Measurements from ENCODE around the gene SLC46A2.

Gene SLC46A2

DNA sequence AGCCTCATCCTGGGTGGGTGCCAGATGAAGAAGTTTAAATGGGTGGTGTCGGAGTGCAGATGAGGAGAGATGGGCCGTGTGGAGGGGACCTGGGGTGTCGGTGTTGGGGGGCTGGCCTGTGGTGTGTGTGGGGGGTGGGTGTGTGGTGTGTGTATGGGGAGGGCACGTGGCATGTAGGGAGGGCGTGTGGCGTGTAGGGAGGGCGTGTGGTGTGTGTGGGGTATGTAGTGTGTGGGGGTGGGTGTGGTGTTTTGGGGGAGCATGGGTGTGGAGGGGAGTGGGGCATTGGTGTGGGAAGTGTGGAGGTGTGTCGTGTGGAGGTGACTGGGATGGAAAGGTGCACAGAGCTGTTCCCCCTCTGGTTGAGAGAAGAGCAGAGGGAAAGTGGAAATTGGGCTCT, 34.5 kb downstream of the SLC46A2 start:
- DNase-seq: no peak

DNA sequence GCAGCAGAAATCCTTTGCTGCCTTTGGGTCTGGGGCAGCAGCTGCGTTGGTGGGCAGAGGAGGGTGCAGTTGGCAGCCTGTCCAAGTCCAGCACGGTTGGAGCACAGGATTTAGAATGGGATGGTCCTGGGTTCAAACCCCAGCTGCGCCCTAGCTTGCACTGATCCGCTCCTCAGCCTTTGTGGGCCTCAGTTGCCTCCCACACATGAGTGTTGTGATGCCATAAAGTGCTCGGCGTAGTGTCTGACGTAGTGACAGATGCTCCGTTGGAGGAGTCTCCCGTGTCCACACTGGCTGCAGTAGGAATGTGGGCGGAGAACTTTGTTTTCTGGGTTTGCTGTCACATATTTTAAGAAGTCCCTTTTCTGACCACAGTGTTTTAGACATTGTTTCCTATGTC, 36.0 kb downstream of the SLC46A2 start:
- no peak for DNase-seq

DNA sequence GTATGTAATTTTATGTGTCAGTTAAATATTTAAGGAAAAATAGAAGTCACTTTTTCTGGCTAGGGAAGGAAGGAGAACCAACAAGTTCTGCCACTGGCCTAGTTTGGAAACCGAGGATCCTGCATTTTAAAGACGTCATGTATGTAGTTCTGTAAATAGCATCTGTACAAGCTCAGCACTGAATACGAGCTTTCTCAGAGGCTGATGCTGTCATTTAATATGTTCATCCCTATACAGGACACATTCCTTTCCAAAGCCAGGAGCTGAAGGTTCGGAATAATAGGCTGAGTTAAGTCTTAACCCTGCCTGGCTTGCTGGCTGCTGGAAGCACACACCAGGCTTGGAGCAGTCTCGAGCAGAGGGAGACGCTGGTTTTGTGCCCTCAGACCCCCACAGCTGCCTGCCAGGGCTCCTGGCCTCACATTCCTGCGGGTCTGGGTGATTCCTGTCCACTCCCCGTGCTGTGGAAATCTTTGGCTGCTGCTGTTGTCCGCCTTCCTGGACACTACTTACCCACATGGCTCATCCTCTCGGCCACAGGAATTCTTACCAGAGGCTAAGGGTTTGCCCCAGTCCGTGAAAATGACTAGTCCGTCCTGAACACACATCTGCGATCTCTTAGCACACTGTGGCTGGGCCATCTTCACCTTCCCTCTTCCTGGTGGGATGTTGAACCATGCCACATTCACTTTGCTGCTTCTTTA, 36.6 kb downstream of the SLC46A2 start:
- no peak for DNase-seq

DNA sequence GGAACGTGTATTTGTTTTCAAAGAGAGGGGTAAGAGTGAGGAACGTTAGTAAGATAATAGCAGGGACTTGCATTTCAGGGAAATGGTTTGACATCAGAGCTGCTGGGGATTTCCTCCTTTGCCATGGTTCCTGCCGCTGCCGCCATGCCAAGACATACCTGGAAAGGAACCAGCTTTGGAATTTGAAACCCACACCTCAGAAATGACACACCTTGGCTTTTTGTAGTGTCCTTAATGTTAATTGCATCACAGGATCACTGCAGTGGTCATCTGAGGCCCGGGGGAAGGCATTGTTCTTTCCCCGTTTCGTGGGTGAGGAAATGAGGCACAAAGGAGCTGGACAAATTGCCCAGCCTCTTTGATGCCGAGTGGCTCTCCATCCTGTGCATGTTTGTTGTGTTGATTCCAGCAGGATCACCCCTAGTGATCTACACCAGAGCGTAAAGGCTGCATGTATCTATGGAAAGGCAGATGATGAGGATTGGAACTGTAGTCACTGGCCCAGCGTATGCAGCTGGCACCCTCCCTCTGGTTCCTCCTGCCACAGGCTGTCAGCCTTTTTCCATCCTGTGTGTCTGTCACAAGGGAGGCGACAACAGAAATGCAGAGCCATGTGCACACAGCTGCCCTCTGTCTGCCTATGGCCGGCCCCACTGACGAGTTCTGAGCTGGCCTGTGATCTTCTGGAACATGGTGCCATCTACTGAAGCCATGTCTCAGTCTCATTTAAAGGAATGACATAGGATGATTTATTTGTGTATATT, 37.8 kb downstream of the SLC46A2 start:
- no peak for DNase-seq

DNA sequence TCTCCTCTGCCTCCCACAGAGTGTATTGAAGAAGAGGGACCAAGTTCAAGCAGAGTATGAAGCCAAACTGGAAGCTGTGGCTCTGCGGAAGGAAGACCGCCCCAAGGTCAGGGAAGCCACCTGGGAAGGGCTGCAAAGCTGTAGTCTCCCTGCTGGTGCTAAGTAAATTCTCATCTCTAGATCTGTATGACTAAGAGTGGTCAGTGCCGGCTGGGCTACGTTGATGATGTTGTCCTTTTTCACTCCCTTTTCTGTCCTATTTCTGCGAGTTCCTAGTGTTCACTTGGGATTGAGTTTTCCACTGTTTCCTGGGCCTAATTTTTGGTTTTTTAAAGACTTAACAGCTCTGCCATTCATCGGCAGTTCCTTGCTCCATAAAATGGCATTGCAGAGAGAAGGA, 39.8 kb downstream of the SLC46A2 start:
- DNase-seq: no peak

DNA sequence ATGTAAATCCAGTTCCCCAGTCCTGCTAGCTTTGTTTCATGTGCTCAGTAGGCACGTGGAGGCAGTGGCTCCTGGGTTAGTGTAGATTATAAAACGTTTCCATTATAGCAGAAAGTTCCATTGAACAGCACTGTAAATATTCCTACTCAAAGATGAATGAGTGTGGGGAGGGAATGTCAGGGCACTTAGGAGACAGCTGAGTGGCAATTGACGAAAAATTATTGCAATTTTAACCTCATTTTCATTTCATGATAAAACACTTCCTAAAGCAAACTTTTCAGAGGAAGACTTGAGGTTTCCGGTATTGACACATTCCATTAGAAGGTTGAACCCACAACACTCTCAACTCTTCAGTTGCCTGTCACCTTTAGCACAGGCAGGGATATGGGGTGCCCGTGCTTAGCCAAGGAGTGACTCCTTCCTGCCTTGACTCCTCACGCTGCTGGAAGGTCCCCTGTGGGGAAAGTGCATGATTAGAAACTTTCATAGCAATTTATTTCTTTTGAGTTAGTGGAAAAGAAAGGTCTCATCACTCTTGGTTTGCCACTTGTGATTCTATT, 41.2 kb downstream of the SLC46A2 start:
- no peak for DNase-seq

DNA sequence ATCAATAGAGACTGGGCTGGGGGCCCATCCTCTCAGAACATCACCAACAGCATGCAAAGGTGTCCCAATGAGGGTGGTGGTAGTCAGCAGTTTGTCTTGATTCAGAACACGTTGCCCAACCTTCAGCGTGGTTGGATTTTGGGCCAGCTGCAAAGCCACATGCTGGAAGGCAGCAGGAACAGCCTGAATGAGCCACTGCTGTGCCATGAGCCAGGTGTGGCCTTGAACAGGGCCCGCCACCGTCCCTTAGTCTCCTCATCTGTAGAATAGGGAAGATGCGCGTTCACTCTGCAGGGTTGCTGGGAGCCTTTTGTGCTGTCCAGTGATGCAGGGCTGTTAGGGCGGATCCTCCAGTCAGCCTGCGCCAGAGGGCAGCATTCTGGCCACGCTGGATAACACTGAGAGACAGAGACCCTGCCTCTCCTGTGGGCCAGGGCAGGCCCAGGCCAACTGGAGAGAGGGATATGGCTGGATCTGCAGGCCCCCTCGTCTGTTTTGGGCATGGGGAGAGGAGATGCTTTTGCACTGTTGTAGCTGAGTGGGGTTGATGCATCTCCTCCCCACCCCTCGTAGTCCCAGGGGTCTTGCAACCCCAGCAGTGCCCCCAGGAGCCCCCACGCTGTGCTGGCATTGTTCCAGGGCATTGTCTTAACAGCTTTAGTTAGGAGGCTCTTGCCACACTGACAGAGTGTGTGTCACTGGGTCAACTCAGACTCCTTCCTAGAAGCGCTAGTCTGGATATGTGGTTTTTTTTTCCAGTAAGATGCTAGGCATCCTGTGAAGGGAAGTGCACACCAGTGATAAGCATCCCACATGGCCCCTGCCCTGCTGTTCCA, 42.1 kb downstream of the SLC46A2 start:
- DNase-seq: no peak

DNA sequence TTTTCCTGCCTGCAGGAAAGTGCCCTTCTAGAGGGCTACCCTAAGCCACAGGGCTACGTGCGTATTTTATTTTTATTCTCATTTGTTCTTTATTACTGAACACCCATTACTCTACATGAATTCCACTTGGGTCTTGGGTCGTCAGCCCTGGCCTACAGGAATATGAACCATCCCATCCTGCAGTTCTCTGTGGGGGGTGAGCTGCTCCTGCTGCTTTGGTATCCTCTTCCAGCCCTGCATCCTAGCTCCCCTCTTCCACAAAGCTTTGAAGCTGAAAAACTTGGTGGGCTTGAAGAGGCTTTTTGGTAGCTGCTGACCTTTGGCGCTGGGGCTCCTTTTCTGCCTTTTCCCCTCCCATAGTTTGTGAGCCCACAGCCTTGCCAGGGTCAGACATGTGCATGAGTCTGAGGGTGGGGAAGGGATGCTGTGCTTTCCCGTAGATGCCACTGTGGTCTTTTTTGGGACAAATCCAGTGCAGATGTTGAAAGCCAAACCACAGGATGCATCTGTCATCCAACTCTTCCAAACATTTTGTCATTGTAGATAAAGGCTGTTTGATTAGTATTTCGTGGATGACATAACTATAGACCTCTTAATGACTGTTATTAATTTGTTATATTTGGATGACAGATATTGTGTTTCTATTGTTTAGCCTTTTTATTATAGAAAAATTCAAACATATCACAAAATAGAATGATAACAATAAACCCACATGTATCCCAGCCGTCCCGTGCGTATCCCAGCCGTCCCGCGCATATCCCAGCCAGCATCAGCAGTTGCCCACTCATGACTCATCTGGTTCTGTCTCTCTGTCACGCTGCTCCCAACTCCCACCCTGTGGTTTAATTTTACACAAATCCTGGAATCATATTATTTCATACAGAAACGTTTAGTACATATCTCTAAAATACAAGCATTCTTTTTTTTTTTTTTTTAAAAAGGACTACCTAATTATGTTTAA, 43.9 kb downstream of the SLC46A2 start:
- DNase-seq: no peak

DNA sequence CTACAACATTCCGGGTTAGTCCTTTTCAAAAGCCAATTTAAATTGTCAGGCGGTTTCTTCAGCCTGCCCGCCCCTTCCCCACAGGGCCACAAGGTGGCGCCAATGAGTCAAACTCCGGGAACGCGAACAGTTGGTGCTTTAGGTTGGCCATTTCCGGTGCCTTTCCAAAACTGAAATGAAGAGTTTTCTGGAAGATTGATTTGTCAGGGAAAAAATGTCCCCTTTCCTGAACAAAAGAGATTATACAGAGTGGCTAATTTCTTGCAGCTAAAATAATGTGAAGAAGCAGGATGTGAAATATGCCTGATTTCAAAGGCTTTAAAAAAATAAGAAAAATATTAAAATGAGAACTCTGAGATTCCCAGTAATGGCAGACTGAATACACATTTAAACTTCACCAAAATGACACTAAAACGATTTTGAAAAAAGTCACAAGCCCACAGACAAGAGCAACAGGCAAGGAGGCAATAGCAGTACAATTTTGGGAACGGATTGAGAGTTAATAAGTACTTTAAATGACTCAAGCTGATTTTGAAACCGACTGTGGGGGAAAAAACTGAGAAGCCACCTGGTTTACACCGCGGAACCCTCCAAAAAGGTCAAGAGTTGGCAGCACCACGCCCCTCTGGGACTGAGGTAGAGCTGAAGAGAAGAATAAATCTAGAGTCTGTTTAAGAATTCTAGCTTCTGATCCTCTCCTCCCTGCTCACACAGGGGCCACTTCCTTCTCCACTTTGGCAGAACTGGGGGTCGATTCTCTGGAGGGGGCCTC, 45.7 kb downstream of the SLC46A2 start:
- DNase-seq: peak; percentile 92

DNA sequence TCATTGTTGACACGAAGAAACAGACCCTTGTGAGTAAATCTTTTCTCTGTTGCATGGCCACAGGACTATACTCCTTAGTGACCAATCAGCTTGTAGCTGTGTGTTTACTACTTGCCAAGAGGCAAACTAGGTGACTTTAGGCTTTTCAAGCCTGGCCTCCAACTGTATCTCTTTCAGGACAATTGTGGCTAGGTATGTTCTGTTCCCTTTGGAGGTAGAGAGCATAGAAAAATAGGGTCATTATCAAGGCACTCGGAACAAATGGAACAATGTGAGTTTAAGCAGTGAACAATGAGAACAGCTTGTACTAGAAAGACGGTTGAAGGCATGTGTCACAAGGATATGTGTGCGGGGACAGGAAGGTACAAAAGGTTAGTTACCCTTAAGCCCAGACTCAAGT, 48.1 kb downstream of the SLC46A2 start:
- no peak for DNase-seq

DNA sequence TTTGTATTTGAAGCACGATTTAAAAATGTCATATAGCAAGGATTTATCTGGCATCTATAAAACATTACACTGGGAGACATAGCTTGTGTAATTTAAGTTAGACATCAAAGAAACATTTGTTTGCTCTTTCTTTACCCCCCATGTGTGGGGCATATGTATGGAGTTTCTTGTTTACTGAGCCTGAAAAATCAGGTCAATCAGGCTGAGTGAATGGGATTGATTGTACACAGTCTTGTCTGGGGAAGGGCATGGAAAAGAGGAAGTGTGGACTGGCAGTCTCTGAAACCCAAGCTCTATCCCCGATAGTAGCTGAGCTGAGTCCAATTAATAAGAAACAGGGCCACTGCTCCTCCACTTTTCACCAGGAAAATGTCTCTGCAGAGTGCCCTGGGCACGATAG, 49.4 kb downstream of the SLC46A2 start:
- DNase-seq: no peak

DNA sequence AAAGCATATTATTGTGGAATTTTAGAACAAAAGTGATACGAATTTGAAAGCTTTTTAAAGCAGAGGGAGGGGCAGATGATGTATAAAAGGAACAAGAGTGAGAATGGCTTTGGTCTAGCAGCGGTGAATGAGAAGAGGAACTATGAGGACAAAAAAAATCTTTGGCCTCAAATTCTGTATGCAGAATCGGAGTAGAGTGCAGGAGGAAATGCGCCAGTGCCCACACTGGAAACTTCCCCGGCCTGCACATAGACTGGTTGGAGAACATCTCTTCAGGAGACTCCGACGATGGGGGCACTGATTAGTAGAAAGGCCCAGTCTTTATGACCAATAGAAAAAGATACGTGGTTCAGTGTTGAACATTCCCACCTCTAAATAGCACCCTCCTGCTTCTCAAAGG, 51.3 kb downstream of the SLC46A2 start:
- DNase-seq: no peak

DNA sequence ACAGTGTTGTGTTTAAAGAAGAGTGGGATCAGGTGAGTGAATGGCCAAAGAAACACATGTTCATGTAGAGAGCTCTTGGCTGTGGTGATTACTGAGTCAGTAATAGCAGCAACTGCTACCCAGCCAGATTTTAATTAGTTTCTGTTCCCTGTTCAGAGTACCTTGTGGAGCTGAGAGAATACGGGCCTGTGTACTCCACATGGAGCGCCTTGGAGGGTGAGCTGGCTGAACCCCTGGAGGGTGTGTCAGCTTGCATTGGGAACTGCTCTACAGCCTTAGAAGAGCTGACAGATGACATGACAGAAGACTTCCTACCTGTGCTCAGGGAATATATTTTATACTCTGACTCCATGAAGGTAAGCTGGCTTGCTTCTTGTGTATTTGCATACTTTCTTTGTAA, 52.3 kb downstream of the SLC46A2 start:
- DNase-seq: no peak

DNA sequence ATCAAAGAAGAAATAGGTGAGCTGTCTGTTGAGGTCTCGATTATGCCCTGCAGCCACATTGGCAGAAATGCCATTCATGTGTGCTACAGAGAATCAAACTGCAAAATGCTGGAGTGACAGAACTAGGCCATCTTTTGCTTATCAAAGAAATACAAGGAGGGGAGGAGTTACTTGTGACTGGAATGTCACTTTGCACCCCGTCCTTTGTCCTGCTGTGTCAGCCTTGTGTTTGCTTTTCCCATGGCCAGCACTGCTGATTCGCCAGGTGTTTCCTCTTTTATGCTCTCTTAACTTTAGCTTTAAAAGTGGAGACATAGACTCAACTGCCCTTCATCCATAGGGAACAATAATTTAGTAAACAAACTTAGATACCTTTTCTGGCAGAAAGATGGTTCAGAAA, 54.3 kb downstream of the SLC46A2 start:
- DNase-seq: no peak

DNA sequence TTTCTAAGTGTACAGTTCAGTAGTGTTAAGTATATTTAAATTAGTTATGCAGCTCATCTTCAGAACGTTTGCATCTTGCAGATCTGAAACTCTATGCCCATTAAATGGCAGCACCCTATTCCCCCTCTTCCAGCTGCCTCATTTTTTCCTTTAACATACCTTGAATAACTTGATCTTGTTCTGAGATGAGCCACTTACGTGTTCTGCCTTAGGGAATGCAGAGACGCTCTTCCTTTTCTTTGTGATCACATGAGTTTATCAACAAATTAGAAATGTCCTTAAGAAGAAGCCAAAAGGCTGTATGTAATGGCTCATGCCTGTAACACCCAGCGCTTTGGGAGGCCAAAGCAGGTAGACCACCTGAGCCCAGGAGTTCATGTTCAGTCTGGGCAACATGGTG, 57.6 kb downstream of the SLC46A2 start:
- no peak for DNase-seq

DNA sequence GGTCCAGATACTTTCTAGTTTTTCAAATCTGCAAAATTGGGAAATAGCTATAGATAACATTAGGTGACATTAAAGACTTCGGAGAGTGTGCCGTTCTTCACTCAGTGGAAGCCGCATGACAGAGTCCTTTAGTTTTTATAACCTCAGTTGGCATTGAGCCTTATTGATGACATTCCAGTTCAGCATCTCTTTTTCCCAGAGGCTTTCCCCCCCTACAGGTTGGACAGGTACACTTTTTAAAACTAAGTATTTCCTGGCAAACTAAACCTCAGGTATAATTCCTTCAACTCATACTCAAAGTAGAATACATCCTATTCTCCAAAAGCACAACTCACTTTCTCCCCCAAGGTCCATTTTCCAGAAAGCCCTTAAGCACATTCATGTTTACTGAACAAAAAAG, 58.7 kb downstream of the SLC46A2 start:
- DNase-seq: no peak

DNA sequence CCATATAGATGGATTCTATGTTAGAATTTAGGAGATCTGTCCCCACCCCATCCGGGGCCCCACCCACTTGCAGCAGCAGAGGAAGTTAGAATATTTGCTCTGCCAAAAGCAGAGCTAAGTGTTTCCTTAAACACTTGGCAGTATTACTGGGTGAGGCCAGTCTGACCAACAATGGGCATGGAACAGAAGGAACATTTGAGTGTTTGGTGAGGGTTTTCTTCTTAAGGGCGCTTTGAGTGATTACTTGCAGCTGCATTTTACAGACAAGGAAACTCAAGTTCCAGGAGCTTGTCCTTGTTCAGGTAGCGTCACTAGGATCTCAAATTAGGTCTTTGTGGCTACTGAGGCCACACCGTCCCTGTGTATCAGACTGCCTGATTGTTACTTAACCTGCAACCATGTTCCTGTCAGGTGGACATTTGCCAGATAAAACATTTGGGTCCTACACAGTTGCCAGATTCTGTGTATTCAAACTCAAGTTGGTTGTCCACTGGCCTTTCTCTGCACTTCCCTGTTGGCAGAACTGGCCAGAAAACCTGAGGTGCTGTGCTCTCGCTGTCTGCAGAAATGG, 59.3 kb downstream of the SLC46A2 start:
- no peak for DNase-seq
